Measurements from ENCODE around the gene UCN3.

Gene UCN3

DNA sequence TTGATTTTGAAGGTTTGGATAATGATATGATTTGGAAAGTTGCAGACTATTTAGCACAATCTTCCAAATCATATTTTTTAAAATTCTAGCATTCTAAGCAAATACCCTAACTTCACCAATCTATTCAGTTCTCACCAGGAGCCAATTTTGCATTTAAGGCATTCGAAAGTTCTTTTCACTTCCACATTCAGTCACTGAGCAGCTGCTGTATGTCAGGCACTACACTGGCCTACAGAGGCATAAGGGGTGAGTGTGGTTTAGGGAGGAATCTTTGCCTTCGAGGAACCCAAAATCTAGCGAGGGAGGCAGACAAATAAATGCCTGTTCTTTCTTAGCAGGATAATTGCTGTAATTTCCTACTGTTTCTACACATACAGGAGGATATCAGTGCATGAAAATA is 10.7 kb upstream of the UCN3 start:
- TF ChIP-seq, protein P1, sequence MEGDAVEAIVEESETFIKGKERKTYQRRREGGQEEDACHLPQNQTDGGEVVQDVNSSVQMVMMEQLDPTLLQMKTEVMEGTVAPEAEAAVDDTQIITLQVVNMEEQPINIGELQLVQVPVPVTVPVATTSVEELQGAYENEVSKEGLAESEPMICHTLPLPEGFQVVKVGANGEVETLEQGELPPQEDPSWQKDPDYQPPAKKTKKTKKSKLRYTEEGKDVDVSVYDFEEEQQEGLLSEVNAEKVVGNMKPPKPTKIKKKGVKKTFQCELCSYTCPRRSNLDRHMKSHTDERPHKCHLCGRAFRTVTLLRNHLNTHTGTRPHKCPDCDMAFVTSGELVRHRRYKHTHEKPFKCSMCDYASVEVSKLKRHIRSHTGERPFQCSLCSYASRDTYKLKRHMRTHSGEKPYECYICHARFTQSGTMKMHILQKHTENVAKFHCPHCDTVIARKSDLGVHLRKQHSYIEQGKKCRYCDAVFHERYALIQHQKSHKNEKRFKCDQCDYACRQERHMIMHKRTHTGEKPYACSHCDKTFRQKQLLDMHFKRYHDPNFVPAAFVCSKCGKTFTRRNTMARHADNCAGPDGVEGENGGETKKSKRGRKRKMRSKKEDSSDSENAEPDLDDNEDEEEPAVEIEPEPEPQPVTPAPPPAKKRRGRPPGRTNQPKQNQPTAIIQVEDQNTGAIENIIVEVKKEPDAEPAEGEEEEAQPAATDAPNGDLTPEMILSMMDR (IDR thresholded peaks at IDR 0.05), result no peak

- TF ChIP-seq, protein P1 (IDR thresholded peaks at IDR 0.05), result no peak
Observed at GRCh38 chr10:5355594-5356301, 9.0 kb upstream of the UCN3 start.

GRCh38 chr10:5356302-5356763 is 8.4 kb upstream of the UCN3 start:
- TF ChIP-seq, protein P1 (IDR thresholded peaks at IDR 0.05), result no peak

- TF ChIP-seq, protein P1 (IDR thresholded peaks at IDR 0.05), result no peak
Observed at GRCh38 chr10:5360318-5360915, 4.3 kb upstream of the UCN3 start.

DNA sequence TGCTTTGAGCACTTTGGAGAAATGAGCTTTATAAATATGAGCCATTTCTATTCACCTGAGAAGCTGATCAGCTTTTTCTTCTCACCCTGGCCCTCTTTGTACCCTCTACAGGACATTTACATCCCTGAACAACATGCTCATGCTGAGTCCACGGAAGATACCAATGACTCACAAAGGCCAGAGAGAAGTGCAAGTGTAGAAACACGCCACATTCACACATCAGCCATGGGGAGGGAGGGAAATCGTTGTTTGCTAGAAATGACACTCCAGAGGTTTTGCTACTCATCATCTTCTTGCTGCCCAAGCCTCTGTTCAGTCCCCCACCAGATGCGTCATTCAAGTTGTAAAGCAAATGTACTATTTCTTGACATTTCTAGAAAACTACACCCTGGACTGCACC is 2.8 kb upstream of the UCN3 start:
- TF ChIP-seq, protein P1 (IDR thresholded peaks at IDR 0.05), result no peak

GRCh38 chr10:5362873-5363272 is 1.9 kb upstream of the UCN3 start:
- TF ChIP-seq, protein P1 (IDR thresholded peaks at IDR 0.05), result no peak

DNA sequence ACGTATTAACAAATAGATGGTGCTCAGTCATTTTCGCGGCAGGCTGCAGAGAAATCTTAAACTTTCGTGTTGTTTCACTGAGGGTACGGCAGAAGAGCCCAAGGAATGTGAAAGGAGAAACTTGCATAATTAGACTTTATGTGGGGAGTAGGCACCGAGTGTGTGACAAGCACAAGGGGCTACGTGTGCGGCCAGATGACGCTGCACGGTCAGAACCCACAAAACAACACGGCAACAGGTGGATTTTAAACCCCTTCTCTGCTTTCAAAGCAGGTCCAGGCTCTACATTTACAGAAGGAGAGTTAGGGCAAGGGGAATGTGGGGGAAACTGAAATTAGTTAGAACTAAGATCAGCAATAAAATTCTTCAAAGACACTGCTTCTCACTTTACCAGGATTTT is 392 bp upstream of the UCN3 start:
- TF ChIP-seq, protein P1 (IDR thresholded peaks at IDR 0.05), result no peak
